Measurements from ENCODE around the gene PBX1.
"Not testable (repeated sequence)": the region's sequence is repeated elsewhere in the genome, so short reads cannot be mapped to it uniquely, and the experiment has no call there.

Gene PBX1

DNA sequence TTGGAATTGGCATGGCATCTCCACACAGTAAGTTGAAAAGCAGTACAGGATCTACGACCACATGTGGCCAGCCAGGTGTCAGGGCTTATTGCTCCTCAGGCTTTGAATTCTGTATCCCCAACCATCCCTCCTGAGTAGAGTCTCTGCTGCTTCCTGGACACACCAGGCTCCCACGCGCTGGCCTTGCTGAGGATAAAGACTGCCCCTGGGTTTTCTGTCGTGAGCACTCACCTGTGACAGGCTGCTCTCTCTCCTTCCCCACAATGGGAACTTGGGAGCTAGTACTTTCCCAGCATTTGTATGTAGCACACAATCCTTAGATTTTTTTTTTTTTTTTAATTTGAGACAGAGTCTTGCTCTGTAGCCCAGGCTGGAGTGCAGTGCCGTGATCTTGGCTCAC, 33.6 kb downstream of the PBX1 start:
- no peak for DNase-seq

DNA sequence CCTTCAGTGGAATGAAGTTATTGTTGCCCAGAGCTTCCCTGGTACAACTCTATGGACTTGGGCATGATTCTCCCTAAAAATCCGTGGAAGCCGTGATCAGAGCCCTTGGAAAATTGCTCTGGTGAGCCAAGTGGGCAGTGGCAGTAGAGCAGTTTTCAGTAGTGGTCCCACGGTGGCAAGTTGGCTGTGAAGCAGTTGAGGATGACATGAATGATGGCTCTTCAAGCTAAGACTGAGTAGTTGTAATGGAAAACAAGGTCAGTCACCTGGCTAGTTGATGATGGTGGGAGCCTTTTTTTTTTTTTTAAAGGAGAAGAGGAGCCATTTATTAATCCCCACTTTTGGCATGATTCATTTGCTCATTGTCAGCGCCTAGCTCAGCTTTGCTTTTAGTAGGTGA, 36.2 kb downstream of the PBX1 start:
- no peak for DNase-seq

DNA sequence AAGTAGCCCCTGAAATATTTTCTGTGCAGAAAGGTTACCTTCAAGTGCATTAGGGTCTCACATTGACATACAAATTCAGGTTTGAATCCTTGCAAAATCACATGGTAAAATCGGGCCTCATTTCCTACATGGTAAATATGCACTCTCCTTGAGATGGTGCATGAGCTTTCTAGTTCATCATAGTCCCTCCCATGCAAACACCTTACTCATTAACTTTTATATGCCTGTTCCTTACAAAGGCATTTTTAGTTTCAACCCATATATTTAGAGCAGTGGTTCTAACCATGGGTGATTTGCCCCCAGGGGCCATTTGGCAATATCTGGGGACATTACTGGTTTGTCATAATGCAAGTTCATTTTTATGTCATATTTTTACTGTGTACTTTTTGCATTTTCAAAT, 37.2 kb downstream of the PBX1 start:
- no peak for DNase-seq

DNA sequence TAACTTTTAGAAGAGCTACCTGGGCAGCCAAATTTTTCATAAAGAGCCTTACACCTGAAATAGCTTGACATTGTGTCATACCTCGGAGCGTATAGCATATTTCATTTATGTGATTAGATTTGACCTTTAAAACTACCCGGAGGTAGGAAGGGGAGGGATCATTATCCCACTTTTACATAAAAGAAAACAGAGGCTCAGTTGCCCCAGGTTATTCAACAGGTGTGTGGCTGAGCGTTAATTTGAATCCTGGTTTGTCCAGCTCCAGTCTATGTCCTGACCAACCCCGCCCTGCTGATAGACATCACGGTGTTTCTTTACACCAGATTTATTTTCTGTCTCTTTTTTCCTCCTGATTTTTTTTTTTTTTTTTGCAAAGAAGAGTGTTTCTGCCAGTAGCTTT, 39.7 kb downstream of the PBX1 start:
- no peak for DNase-seq

DNA sequence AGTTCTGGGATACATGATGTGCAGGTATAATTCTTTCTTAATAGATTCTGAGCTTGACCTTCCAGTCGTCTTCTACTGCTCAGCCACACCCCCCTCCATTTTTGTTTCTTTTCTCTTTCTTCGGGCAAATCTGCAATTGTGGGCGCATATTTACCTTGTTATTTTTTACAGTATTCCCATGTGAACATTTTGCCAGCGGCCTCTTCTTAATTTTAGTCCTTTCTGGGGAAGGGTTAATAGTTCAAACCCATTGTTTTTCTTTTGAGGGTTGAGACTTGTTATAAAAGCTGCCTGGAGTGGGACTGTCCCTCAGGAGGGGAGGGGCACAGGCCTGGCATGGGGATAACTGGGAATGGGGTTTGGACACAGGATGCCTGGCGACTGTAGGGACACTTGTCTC, 40.3 kb downstream of the PBX1 start:
- no peak for DNase-seq

DNA sequence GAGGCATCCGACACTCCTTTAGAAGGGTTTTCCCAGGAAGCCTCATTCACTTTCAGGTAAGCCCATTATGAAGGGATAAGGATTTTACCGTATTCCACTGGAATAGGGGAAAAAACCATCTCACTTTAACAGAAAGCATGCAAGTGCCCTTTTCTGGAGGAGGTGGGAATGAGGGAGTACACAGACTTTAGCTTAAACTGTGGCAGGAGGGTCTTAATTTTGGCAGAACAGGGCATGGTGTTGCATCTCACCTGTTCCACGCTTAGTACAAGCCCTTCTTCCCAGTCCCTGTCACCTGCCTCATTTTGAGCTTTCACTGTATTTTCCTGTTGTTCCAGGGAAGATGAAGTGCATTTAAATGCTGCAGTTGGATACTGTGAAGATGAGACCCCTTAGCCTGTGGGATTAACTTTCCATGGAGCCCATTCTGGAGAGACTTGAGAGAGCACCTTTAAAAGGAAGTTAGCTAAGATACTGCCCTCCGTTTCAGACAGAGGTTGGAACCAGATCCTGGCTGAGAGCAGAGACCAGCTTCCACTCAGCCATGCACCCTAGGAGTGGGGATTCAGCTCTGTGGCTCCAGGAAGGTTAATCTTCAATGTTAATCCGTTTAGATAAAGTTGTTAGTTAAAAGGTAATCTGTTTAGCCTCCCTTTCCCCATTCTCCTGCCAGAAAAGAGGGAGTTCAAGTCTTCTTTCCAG, 42.6 kb downstream of the PBX1 start:
- DNase-seq: no peak

DNA sequence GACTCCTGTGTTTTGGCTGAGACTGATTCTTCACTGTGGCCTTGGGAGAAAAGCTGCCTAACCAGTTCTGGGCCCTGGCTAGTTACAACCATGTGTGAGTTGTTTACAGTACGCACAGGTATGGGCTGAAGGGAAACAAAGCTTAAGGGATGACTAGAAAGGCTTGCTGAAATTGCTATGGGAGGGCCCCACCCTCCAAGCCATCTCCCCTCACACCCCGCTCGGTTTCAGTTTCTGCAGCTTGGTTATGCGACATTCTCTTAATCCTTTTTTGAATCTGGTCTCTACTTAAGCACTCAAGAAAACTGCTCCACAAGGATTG, 43.1 kb downstream of the PBX1 start:
- DNase-seq: no peak

DNA sequence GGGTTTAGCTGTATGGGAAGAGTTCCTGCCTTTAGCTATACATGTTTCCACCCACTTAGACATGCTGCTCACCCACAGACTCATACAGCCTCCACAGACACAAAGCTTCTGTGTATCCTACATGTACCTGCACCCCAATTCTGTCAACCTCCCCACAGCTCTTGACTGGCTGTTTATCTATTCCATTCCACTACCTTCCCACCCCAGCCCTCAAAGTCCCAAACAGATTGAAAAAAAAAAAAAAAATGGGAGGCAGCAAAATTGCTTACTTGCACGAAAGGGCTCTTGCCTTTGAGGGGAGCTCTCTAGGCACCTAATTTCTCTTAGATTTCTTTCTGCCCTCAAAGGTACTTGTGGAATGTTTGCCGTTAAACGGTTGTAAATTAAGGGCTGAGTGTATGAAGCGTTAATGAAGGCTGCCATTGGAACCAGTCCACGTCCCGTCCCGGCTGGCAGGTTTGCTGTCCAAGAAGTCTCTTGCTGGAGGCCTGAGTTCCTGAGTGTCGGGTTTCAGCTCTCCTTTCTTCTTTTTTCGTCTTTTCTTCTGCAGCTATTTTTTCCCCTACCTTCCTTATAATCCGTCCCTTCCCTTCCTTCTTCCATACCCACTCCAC, 43.6 kb downstream of the PBX1 start:
- DNase-seq: no peak

DNA sequence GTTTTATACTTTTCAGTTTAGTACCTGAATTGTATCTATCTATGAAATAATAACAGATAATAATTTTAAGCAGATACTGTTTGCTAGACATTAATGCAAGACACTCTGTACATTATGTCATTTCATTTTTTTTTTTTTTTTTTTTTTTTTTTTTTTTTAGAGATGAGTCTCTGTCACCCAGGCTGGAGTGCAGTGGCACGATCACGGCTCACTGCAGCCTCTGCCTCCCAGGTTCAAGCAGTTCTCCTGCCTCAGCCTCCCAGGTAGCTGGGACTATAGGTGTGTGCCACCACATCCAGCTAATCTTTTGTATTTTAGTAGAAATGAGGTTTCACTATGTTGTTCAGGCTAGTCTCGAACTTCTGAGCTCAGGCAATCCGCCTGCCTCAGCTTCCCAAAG, 44.8 kb downstream of the PBX1 start:
- DNase-seq: not testable (repeated sequence)

DNA sequence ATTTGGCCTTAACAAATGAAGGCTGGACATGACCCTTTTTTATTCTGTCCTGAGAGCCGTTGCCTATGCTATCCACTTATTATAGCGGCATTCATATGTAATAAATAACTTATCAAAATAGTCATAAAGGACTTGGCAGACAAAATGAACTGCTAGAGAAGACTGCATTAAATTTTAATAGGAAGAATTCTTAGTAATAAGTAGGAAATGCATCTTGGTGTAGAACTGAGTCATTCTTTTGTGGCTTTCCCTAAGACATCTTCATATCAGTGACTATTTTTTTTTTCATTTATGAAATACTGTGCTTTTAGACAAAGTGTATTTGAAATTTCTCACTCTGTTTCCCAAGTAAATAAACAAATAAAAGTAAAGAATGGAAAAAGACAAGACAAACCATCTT, 45.6 kb downstream of the PBX1 start:
- DNase-seq: no peak

DNA sequence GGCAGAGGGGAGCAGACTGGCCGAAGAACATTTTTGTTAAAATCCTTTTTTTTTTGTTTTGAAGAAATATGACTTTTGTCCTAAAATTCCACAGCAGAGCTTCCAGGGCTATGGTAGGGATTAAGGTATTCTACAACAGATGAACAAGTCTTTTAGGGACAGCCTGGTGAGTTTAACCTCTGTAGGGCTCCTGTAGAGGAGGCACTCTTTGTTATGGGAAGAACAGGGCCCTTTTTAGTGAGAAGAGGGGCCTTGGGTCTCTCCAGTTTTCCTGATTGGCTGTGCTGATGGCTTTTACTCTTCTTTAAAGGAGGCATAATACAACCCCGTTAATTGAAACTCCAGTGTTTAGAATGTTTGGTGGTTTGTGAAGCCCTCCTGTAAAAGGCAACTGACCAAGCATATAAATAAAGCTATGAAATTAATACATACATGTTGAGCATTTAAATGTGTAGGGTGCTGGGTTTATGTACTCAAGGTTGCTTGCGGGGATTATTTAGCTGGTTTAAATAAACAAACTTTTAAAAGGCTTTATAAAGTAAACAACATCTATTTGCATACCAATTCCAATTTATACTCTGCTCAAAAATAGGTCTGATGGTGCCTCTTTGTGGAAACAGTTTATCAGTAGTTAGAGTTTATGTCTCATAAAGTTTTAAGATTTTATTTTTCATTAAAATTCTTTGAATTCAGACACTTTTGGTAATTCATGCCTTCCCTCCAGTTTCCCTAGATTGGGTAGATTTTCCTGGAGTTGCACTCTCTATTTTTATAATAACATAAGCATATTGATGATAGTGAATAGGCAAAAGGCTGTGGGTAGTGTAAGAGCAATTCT, 46.5 kb downstream of the PBX1 start:
- no peak for DNase-seq

DNA sequence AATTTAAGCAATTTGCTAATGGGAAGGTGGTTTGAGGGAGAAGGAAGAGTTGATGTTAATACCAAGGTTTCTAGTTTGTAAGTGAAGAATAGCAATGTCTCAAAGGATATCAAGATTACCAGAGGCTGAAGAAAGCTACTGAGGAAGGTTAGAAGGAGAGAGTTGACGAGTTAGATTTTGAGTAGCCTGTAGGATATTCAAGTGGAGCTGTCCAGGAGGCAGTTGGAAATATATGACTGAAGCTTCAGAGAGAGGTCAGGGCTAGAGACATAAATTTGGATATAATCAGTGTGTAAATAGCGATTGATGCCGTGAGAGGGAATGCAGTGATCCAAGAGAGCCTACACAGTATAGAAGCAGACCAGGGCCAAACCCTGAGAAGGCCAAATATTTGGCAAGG, 48.4 kb downstream of the PBX1 start:
- no peak for DNase-seq

DNA sequence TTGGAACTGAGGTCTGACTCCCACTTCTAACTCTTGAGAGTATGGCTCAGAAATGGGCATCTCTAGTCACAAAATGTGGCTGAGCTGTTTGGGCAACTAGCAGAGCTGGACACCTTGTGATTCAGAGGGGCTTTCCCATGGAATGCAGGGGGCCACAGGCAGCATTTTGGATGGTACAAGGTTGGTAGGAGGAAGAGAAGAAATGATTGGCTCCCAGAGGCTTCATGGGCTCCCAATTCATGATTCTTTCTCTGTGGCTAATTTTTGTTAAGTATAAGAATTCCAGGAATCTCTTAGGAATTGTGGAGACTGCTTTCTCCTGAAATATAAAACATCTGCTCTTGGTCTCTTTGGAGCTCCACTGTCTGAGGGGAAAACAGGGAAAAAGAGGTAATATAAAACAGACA, 49.7 kb downstream of the PBX1 start:
- no peak for DNase-seq

DNA sequence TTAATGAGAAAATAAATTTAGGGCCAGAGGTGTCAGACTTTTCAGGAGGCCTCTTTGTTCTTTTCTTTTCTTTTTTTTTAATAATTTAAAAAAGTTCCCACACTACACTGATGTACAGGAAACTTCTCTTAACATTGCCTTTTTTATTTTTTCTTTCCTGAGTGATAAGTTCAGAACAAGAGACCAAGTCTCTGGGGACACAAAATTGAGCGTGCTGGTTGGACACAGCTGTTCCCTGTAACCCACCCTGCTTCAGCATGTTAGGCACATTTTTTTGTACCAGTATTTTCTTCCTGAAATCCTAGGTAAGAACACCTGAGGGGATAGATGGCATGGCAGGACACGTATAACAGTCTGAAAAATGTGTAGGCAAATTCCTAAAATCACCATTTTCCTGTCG, 50.1 kb downstream of the PBX1 start:
- no peak for DNase-seq

DNA sequence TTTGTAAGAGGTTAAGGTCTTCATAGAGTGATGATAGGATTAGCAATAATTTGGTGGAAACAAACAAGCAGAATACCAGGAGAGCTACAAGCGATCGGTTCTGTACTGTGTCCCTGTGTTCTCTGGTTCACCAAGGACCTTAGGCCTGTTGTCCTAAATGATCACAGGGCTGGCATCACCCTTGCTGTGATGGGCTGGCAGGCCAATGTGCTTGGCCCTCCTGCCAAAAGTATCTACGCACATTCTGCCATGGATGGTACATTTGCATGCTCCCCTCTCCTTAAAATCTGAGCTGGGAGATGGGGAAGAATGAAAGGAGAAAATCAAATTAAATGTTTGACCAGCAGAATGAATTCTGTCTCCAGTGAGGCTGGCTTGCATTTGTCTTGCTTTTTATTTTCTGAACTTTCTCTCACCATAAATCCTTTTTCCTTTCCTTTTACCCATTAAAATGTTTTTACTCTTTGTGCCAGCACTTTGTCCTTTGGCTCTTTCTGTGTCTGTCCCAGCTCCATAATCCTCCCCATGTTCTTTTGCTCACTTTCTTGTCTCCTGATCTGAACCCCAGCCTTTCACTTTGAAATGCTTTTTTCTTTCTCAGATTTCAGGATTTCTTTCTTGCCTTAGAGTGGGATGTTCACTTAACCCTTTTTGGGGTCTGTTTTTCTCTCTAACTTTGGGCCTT, 51.7 kb downstream of the PBX1 start:
- no peak for DNase-seq

DNA sequence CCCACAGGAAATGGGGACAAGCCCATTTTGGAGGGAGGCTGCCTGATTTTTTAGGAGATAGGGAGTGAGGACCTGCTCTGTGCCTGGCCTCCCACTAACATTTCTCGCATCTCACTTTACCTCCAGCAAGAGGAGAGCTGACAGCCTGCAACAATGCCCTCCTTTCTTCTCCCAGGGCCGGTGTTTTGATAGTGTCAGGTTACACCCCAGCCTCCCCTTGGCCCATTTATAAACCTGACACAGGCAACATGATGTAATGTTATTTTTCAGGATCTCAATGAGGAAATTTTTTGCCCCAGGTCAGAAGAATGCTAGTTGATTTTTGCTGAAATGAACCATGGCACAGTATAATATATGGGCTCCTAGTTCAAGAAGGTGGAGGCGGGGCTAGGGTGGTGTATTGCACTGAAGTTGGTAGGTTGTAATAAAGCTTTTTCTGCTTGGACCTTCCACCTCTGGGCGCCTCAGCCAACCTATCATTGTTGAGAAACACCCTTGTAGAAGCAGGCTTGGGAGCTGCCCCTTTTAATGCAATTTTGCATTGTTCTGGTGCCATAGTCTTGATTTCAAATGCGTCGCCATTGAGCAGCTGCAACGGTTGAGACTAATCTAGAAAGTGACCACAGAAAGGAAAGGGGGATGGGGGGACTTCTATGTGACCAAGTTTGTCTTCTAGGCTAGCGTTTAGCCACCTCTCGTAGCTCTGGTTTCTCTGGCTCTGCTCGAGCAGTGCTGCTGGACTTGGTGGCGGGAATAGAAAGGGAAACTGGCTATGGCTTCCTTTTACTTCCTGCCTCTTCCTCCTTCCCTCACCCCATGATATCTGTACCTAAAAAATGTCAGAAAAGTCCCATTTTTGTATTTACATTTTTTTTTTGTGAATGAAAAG, 53.0 kb downstream of the PBX1 start:
- no peak for DNase-seq

DNA sequence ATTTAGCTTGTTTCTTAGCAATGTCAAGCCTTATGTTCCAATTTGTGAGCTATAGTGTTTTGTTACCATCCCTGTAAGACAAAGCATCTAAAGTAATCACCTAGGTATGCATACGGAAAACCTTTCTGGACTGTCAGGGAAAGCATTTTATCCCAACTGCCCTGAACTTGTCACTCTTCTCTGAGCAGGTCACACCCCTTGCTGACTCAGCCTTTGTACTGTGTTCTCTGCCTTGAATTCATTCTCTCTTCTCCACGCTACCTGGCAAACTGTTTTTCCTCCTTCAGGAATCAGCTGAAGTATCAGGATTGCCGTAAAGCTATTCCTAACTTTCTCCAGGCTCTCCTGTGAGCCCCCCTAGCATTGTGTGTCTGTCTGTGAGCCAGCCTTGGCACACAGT, 54.2 kb downstream of the PBX1 start:
- DNase-seq: no peak

DNA sequence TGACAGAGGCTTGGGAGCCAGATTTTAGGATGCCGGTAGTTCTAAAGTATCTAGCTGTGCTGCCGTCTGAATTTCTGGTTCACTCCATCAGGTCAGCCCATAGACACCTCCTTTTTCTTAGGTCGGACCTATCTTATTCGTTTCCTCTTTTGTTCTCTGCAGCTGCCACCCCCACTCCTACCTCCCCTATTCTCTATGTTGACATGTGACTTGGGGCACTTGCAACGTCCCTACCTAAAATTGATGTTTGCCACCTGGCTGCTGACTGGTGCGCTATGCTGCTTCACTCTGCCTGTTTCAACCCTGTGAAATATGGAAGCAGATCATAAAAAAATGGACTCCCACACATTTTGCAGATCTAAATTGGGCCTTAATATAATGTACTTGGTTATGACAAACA, 55.3 kb downstream of the PBX1 start:
- DNase-seq: no peak

DNA sequence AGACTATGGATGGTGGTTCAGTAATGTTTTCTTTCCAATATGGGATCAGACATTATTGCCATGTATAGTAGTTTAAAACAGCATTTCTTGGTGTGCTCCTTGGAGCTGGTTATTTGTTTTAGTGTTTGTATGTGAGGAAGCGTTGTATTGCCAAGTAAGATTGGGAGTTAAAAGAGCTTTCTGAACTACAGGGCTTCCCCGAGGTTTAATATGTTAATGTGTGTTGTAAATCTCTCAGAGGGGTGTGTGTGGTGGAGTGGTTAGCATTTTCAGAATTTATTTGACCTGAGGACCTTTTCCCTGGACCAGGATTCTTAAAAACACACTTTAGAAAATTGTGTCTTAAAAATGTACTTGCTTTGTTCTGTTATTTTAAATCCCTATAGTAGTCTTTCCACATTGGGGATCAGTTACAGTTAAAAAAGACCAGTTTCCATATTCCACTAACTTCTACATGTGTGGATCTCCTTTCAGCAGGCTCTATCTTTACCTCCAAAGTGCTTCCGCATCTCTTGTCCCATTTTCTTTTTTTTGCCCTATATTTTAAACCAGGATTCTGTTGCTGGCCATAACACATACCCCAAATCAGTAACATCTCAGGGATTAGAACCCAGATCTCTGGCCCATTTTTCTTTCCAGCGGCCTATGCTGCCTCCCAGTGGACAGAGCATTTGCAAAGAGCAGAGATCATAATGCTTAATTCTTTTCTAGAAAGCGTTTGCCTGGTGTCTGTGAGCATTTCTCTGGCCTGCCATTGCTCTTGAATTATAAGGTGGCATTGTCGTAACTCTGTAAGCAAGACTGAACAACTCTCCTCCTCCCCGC, 58.6 kb downstream of the PBX1 start:
- no peak for DNase-seq

DNA sequence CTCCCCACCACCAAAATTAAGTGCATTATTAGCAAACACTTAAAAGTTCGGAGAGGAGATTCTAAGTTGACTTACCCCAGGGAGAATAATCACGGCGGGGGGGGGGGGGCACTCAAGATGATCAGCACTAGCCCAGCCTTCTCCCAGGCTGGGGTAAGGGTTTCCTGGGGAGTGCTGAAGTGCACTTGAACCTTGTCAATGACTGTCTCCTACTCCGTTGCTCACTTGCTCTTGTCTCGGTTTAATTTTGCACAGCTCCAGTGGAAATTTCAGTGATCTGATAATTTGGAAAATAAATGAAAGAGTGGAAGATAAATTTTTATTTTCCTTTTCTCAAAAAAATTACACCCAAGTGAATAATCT, 59.2 kb downstream of the PBX1 start:
- DNase-seq: no peak

DNA sequence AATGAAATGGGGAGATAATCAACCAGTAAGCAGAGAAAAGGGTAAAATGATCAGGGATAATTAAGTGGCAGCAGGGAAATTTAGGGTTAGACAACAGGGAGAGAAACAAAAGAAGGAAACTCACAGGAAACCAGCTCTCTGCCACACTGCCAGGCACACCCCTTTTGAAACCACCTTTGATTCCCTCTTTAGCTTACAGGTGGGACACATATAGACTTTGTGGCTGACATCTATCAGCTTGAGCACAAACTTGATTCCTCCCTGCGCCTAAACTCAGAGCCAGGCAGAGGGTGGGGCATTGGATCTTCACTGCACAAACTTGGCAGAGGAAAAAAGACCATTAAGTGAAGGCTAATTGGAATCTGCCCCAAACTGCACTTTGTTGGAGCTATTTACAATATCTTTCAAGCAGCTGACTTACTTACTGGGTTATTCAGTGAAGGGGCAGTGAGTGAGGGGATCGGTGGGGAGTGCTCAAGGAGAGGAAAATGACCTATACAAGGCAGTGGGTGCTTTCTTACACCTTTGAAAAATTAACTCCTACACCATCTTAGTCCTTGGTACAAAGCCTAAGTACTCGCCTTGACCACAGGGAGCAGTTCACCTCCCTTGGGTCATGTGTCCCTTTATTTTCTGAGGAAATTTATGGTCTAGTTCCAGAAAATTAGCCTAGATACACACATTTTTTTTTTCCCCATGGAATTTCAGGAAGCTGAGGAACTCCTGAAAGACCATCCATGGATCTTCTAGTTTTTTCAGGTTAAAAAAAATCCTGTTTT, 60.2 kb downstream of the PBX1 start:
- no peak for DNase-seq

Measured in NK-92 treated with Interleukin-12 subunit alpha and Interleukin-12 subunit beta, amount 100 ng/mL, for 24 hours (cell line).